A673 (cell line): ENCODE data around the gene ZNF432. TPM values are rescaled to one million over a fixed set of nuclear protein-coding genes. Genes with fewer than 3 reads are reported as not detected.

ENCODE experiments used
- BruUV-seq: library from RNA; stranded (reverse); fragments of 400-500 nt; replicated peaks from 2 replicates; lab custom pipeline; 2021; lab: Mats Ljungman, UMichigan
- CTCF ChIA-PET: fragments of 300-600 bp; sonication (Branson Sonifier 250); formaldehyde crosslinking; loops from one replicate; lab custom pipeline; 2022; ENCODE audit warnings: antibody characterized with exemption; lab: Charles Lee
- POLR2A ChIA-PET: fragments of 300-600 bp; sonication (Branson Sonifier 250); formaldehyde crosslinking; loops from one replicate; lab custom pipeline; 2022; ENCODE audit warnings: antibody characterized with exemption; ENCODE audit not compliant: low non-redundant PET; lab: Charles Lee
- DNase-seq: peaks from one replicate; pipeline ENCODE4 v3.0.0-alpha.2; 2015; ENCODE audit warnings: low spot score
- H3K27ac ChIP-seq: fragments of 200-600 bp; sonication (generic); 2 replicates; pipeline ENCODE4 v1.5.1; 2016; ENCODE audit warnings: mixed run types, low read depth, mild to moderate bottlenecking, mixed read lengths, antibody characterized with exemption, low read length; ENCODE audit not compliant: poor library complexity, severe bottlenecking
- H3K27me3 ChIP-seq: fragments of 200-600 bp; sonication (generic); replicated peaks from 2 replicates; pipeline ENCODE4 v1.6.1; 2017; ENCODE audit warnings: mixed run types, low read depth, mild to moderate bottlenecking, mixed read lengths, antibody characterized with exemption, low read length; ENCODE audit not compliant: insufficient read depth, poor library complexity
- H3K36me3 ChIP-seq: fragments of 200-600 bp; sonication (generic); 2 replicates; pipeline ENCODE4 v1.6.1; 2016; ENCODE audit warnings: mixed run types, mild to moderate bottlenecking, mixed read lengths, antibody characterized with exemption, low read length; ENCODE audit not compliant: insufficient read depth, poor library complexity, severe bottlenecking
- H3K4me1 ChIP-seq: fragments of 200-600 bp; sonication (generic); 2 replicates; pipeline ENCODE4 v1.6.1; 2017; ENCODE audit warnings: mixed run types, mild to moderate bottlenecking, mixed read lengths, antibody characterized with exemption, low read length; ENCODE audit not compliant: insufficient read depth, poor library complexity, severe bottlenecking
- H3K4me3 ChIP-seq: fragments of 200-600 bp; sonication (generic); 2 replicates; pipeline ENCODE4 v1.5.1; 2016; ENCODE audit warnings: low read depth, mixed run types, mild to moderate bottlenecking, mixed read lengths, low read length; ENCODE audit not compliant: poor library complexity, severe bottlenecking
- H3K9me3 ChIP-seq: fragments of 200-600 bp; sonication (generic); 2 replicates; pipeline ENCODE4 v1.6.1; 2016; ENCODE audit warnings: mixed run types, low read depth, mild to moderate bottlenecking, mixed read lengths, antibody characterized with exemption, low read length; ENCODE audit not compliant: poor library complexity, severe bottlenecking
- EZH2 ChIP-seq: fragments of 200-600 bp; sonication (generic); IDR thresholded peaks from 2 replicates; pipeline ENCODE4 v1.6.1; 2017; ENCODE audit warnings: borderline replicate concordance, low read depth, mild to moderate bottlenecking, mixed read lengths, antibody characterized with exemption, low read length; ENCODE audit not compliant: poor library complexity, severe bottlenecking
- intact Hi-C: fragments of 100-400 bp; cut with micrococcal nuclease; formaldehyde crosslinking; loops from one replicate; pipeline ENCODE4 v1.10.0; 2022; ENCODE audit not compliant: unreplicated experiment
- total RNA-seq: library from RNA; stranded (reverse); gene quantifications from 2 replicates; pipeline ENCODE4 v1.2.3, GENCODE V29; 2021
- TF ChIP-seq, protein P1 (sequence below): fragments of 300-800, 200-600 bp; sonication (generic); conservative IDR thresholded peaks from 2 replicates; pipeline ENCODE4 v1.5.1; 2017; ENCODE audit warnings: low read depth, mild to moderate bottlenecking, antibody characterized with exemption, low read length, moderate library complexity, mixed read lengths

ZNF432 gene
- total RNA-seq, 1 experiment from 2014 or later = 13.2 TPM

DNA sequence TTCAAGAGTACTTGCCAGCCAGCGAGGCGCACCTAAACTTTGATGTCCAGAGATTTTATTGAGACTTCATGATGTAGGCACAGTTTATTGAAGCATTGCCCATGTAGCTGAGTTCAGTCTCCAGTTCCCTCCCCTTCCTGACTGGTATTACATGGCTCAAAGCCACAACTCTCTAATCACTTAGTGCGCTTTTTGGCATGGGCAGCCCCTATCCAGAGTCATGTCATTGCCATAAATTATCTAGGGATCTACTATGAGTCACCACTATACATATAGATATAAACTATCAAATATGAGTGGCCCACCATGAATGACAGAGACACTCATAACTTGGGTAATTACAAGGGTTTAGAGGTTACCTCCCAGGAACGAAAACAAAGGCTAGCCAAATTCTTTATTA lies 28.1 kb downstream of the ZNF432 start:
- H3K27me3 ChIP-seq = no peaks in the 10 kb centered on the region
- peaks cover 66% of the 10 kb centered on the region for H3K9me3 ChIP-seq
- no peak for TF ChIP-seq EZH2
- TF ChIP-seq, protein P1, sequence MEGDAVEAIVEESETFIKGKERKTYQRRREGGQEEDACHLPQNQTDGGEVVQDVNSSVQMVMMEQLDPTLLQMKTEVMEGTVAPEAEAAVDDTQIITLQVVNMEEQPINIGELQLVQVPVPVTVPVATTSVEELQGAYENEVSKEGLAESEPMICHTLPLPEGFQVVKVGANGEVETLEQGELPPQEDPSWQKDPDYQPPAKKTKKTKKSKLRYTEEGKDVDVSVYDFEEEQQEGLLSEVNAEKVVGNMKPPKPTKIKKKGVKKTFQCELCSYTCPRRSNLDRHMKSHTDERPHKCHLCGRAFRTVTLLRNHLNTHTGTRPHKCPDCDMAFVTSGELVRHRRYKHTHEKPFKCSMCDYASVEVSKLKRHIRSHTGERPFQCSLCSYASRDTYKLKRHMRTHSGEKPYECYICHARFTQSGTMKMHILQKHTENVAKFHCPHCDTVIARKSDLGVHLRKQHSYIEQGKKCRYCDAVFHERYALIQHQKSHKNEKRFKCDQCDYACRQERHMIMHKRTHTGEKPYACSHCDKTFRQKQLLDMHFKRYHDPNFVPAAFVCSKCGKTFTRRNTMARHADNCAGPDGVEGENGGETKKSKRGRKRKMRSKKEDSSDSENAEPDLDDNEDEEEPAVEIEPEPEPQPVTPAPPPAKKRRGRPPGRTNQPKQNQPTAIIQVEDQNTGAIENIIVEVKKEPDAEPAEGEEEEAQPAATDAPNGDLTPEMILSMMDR = no peak
- intact Hi-C loops = no loop called here
- CTCF ChIA-PET = no interaction called here
- no peak overlapping the region for H3K4me3 ChIP-seq
- H3K27ac ChIP-seq = no peak overlapping the region
- POLR2A ChIA-PET = no interaction called here
- BruUV-seq = no TSS peak
- DNase-seq = no peak
- H3K36me3 ChIP-seq = peaks cover 95% of the 10 kb centered on the region
- H3K4me1 ChIP-seq = no peaks in the 10 kb centered on the region

DNA sequence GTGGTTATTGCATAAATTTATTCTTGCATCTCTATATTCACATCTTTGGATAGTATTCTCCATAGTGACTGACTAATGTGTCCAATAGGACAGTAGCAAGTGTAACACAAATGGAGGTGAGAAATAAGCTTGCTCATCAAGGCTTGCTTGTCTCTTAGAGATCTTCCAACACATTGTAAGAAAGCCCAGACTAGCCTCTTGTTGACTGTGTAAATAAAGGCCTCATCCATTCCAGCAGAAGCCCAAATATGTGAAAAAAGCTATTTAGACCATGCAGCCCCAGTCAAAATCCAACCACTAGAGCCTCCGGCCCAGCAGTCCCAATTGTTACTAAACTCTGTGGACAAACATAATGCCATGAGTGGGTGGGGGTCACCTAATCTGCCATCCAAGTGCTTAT lies 38.0 kb downstream of the ZNF432 start:
- no peak for DNase-seq
- intact Hi-C loops = no loop called here
- H3K4me3 ChIP-seq = no peak overlapping the region
- no TSS peak for BruUV-seq
- TF ChIP-seq, protein P1 = no peak
- TF ChIP-seq EZH2 = no peak
- CTCF ChIA-PET = no interaction called here
- H3K27ac ChIP-seq = no peak overlapping the region
- peaks cover 26% of the 10 kb centered on the region for H3K9me3 ChIP-seq
- POLR2A ChIA-PET = no interaction called here
- peaks cover 26% of the 10 kb centered on the region for H3K36me3 ChIP-seq
- H3K27me3 ChIP-seq = no peaks in the 10 kb centered on the region
- no peaks in the 10 kb centered on the region for H3K4me1 ChIP-seq

DNA sequence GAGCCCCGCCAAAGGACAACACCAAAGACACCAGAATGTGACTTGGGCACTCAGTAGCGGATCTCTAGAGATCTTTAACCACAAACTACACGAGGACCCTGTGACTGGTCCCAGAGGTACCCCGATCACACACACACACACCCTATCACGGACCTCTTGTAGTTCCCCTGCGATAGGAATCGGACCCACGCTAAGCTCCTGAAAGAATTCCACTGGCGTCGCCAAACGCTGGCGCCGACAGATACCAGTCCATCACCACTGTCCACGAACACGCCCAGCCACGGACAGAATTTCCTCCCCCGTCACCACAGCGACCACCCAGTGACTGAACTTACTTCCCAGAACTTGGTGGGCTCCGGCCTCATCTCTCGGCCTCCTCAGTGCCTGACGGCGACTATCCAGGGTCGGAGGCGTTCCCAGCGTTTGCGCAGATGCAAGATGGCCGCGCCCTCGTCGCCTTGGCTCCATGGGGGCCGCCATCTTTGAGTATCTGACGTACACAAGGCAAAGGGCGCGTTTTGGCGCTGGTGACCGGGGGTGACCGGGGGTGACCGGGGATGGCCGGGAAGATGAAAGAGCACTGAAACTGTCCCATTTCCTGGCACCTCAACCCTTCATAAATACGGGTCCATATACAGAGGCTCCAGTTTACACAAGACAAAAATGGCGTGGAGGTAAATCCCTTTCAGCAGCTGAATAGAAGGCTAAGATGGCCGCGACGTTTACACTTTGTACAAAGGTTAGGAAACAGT lies 40.7 kb downstream of the ZNF432 start, which contains the start of gene ZNF615:
Gene ZNF615, minus strand, starts transcription at position 406 of the 752 bp plus-strand sequence. CDS start 4,500 bp downstream, outside the sequence.
- Histone ChIP-seq H3K9me3 (peaks cover 29% of the 10 kb centered on the region), H3K27me3 (no peaks in the 10 kb centered on the region), H3K4me1 (no peaks in the 10 kb centered on the region), H3K27ac (peak within 1 kb of the TSS; percentile 72), H3K4me3 (peak within 1 kb of the TSS; percentile 69), H3K36me3 (peaks cover 16% of the 10 kb centered on the region)
- CTCF ChIA-PET = interaction anchor here (0.5 kb wide), 1 partner anchor 649 kb away, joined by 3 read pairs; no protein-coding TSS in a partner anchor
- POLR2A ChIA-PET = no interaction called here
- peak; percentile 91 for DNase-seq
- TF ChIP-seq EZH2 = no peak
- TF ChIP-seq, protein P1 = no peak
- BruUV-seq = no TSS peak
- intact Hi-C loops = no loop called here
